ENCODE data around the gene PPP3CA. TPM values are rescaled to one million over a fixed set of nuclear protein-coding genes. Genes with fewer than 3 reads are reported as not detected.

PPP3CA gene
- total RNA-seq, 1 donor from 2014 or later, result 48.0 TPM

DNA sequence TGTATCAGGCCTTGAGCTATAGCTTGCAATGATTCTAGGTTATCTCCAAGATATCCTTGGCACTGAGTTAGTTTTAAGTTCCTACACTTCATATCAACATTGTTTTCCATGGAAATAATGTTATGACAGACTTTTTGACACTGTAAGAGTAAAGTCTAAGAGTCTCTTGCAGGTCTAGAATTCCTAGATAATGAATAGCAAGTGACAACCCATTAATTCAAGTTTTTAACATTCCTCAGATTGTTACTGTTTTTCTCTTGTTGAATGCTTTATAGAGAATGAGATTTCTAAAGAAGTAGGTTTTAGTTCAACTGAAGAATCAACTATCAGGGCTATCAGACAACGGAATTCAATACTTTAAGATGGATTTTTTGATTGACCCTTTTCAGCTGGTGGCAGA is 276.1 kb downstream of the PPP3CA start:
- no peak for ATAC-seq
- Histone ChIP-seq H3K4me1 (no peaks in the 10 kb centered on the region), H3K27me3 (no peaks in the 10 kb centered on the region), H3K4me3 (no peak overlapping the region), H3K36me3 (no peaks in the 10 kb centered on the region), H3K9me3 (no peaks in the 10 kb centered on the region), H3K27ac (no peak overlapping the region)
- TF ChIP-seq, protein P1, sequence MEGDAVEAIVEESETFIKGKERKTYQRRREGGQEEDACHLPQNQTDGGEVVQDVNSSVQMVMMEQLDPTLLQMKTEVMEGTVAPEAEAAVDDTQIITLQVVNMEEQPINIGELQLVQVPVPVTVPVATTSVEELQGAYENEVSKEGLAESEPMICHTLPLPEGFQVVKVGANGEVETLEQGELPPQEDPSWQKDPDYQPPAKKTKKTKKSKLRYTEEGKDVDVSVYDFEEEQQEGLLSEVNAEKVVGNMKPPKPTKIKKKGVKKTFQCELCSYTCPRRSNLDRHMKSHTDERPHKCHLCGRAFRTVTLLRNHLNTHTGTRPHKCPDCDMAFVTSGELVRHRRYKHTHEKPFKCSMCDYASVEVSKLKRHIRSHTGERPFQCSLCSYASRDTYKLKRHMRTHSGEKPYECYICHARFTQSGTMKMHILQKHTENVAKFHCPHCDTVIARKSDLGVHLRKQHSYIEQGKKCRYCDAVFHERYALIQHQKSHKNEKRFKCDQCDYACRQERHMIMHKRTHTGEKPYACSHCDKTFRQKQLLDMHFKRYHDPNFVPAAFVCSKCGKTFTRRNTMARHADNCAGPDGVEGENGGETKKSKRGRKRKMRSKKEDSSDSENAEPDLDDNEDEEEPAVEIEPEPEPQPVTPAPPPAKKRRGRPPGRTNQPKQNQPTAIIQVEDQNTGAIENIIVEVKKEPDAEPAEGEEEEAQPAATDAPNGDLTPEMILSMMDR (IDR thresholded peaks at IDR 0.05), result no peak
- no peak for DNase-seq
- intact Hi-C loops (cut with DNase I), result no loop called here

DNA sequence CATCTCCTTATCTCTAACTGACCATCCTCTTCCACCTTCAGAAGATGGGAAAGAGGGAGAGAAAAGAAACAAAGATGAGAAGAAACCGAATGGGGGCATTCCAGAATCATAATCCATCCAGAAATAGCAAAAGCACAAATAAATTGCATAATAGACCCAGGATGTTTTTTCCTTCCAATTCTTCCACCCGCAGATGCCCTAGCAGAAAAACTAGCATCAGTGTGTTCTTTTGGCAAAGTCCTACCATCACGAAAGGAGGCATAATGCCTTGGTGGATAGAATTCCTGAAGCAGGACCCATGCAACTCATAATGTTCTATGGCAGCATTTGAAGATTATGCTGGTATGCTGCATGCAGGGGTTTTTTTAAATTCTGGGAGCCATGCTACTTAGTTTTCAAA is 279.2 kb downstream of the PPP3CA start:
- Histone ChIP-seq H3K4me1 (no peaks in the 10 kb centered on the region), H3K36me3 (no peaks in the 10 kb centered on the region), H3K27ac (no peak overlapping the region), H3K27me3 (no peaks in the 10 kb centered on the region), H3K9me3 (no peaks in the 10 kb centered on the region), H3K4me3 (no peak overlapping the region)
- TF ChIP-seq, protein P1 (IDR thresholded peaks at IDR 0.05), result no peak
- DNase-seq (no peak), ATAC-seq (no peak)
- intact Hi-C loops (cut with DNase I), result no loop called here

- DNase-seq (no peak), ATAC-seq (no peak)
- H3K27me3 ChIP-seq, result no peaks in the 10 kb centered on the region
- H3K9me3 ChIP-seq, result no peaks in the 10 kb centered on the region
- H3K4me3 ChIP-seq, result no peak overlapping the region
- TF ChIP-seq, protein P1 (IDR thresholded peaks at IDR 0.05), result no peak
- H3K4me1 ChIP-seq, result no peaks in the 10 kb centered on the region
- H3K36me3 ChIP-seq, result no peaks in the 10 kb centered on the region
- intact Hi-C loops (cut with DNase I), result no loop called here
- H3K27ac ChIP-seq, result no peak overlapping the region
Measured at GRCh38 chr4:101067383-101067782, 279.9 kb downstream of the PPP3CA start.

- TF ChIP-seq, protein P1 (IDR thresholded peaks at IDR 0.05), result no peak
- Histone ChIP-seq H3K27me3 (no peaks in the 10 kb centered on the region), H3K9me3 (no peaks in the 10 kb centered on the region), H3K4me1 (no peaks in the 10 kb centered on the region), H3K4me3 (no peak overlapping the region), H3K36me3 (no peaks in the 10 kb centered on the region), H3K27ac (no peak overlapping the region)
- intact Hi-C loops (cut with DNase I), result no loop called here
- DNase-seq, result no peak
- ATAC-seq, result no peak
Measured at GRCh38 chr4:101066626-101067170, 280.6 kb downstream of the PPP3CA start.

DNA sequence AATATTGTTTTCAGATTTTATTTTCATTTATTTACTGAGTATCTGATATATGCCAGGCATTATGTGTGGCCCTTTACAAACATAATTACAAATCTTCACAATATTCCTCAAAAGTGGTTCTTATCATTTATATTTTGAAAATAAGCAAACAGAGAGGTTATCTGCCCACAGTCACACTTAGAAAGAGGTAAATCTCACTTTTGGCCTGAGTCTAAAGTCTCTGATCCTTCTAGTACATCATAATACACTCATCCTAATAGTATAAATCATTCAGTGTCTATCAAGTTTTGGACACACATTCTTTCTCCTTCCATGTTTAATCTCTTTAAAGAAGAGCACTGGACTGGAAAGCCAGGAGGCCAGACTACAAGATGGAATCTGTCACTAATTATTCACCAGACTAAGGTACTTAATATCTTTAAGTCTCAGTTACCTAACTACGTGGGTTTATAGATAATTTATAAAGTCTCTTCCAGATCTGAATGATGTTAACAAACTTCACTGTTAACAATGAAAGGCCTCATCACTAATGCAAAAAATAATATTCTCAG is 281.3 kb downstream of the PPP3CA start:
- Histone ChIP-seq H3K36me3 (peaks cover 5% of the 10 kb centered on the region), H3K27ac (no peak overlapping the region), H3K4me3 (no peak overlapping the region), H3K4me1 (no peaks in the 10 kb centered on the region), H3K27me3 (no peaks in the 10 kb centered on the region), H3K9me3 (no peaks in the 10 kb centered on the region)
- no peak for ATAC-seq
- intact Hi-C loops (cut with DNase I), result no loop called here
- TF ChIP-seq, protein P1 (IDR thresholded peaks at IDR 0.05), result no peak
- no peak for DNase-seq

DNA sequence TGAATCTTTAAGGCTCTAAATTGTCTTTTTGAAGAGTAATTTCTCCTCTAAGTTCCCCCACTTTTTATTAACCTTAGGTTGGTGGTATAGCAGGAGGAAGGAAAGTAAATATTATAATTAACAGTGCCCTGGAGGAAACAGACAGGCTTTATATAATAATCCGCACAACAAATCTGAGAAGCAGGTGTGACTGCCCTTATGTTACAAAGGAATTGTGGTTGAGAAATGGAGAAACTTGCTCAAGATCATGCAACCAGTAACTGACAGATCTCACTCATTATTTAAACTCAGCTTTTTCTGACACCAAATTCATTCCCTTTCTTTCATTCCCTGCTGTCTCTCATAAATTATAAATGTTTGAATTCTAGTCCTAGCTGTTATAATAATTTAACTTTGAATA is 282.0 kb downstream of the PPP3CA start:
- intact Hi-C loops (cut with DNase I), result no loop called here
- Histone ChIP-seq H3K27ac (no peak overlapping the region), H3K4me3 (no peak overlapping the region), H3K36me3 (peaks cover 8% of the 10 kb centered on the region), H3K4me1 (no peaks in the 10 kb centered on the region), H3K9me3 (no peaks in the 10 kb centered on the region), H3K27me3 (no peaks in the 10 kb centered on the region)
- ATAC-seq (no peak), DNase-seq (no peak)
- TF ChIP-seq, protein P1 (IDR thresholded peaks at IDR 0.05), result no peak
